ENCODE data around the gene C12orf57.

DNA sequence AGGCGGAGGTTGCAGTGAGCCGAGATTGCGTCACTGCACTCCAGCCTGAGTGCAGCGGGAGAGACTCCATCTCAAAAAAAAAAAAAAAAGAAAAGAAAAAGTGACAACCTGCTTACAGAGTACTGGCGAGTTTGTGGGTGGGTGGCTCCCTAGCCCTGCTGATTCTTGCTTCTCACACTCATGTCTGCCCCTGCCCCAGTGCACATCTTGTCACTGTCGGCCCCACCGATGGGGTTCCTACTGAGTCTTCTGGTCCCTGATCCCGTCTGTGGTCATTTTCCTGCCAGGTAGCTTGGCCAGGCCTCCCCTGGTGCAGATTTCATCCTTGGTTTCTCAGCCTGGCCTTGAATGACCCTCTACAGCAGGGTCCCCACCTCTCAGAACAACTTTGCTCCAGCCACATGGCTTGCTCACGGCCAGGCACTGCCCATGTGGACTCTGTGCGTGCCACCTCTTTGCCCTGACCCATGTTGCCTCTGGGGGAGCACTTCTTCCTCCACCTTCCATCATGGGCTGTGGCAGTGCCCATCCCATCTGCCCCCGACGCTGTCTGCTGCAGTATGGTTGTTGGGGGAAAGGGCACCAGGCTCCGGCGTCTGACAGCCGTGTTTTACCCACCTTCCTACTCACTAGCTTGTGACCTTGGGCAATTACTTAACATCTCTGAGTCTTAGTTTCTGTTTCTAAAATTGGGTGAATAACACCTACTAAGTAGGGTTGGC, 5.2 kb downstream of the C12orf57 start:
- TF ChIP-seq, protein P1, sequence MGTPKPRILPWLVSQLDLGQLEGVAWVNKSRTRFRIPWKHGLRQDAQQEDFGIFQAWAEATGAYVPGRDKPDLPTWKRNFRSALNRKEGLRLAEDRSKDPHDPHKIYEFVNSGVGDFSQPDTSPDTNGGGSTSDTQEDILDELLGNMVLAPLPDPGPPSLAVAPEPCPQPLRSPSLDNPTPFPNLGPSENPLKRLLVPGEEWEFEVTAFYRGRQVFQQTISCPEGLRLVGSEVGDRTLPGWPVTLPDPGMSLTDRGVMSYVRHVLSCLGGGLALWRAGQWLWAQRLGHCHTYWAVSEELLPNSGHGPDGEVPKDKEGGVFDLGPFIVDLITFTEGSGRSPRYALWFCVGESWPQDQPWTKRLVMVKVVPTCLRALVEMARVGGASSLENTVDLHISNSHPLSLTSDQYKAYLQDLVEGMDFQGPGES (IDR thresholded peaks at IDR 0.05) = no peak
- TF ChIP-seq BRCA1 (IDR thresholded peaks at IDR 0.05; ENCODE audit: low read depth, low read length) (no peak), SKIL (IDR thresholded peaks at IDR 0.05; ENCODE audit: low read depth, poor library complexity, severe bottlenecking) (peak; percentile 56), POLR2A (IDR thresholded peaks at IDR 0.05; ENCODE audit: low read depth, low read length) (no peak), EGR1 (IDR thresholded peaks at IDR 0.05; ENCODE audit: borderline replicate concordance in 1 of 2, low read depth in 2 of 2, low read length in 2 of 2) (no peak), EZH2 (IDR thresholded peaks at IDR 0.05; ENCODE audit: borderline replicate concordance, control insufficient read depth, low read depth, low read length) (no peak)

All from GM12878 (cell line).